NCI-H146 treated with DMSO at 0.1 percent for 48 hours (cell line): ENCODE results near the gene SETD3.

Source experiments
- DNase-seq: peaks from one replicate; lab custom pipeline; 2025; ENCODE audit not compliant: unreplicated experiment; lab: John Stamatoyannopoulos, UW

Gene SETD3

GRCh38 chr14:99425272-99425681 is 55.4 kb downstream of the SETD3 start:
- peak; percentile 35 for DNase-seq

GRCh38 chr14:99424306-99424877 is 56.3 kb downstream of the SETD3 start:
- DNase-seq = no peak

GRCh38 chr14:99423434-99423833 is 57.2 kb downstream of the SETD3 start:
- no peak for DNase-seq

GRCh38 chr14:99422228-99423010 is 58.2 kb downstream of the SETD3 start:
- no peak for DNase-seq

GRCh38 chr14:99420711-99421110 is 59.9 kb downstream of the SETD3 start:
- no peak for DNase-seq

- DNase-seq = no peak
Observed at GRCh38 chr14:99419905-99420304, 60.8 kb downstream of the SETD3 start.

GRCh38 chr14:99418242-99418641 is 62.4 kb downstream of the SETD3 start:
- DNase-seq = no peak

- DNase-seq = no peak
Observed at GRCh38 chr14:99416909-99417308, 63.8 kb downstream of the SETD3 start.

GRCh38 chr14:99415496-99416281 is 65.0 kb downstream of the SETD3 start:
- DNase-seq = peak; percentile 33

- no peak for DNase-seq
Observed at GRCh38 chr14:99413911-99414310, 66.7 kb downstream of the SETD3 start.

GRCh38 chr14:99413172-99413571 is 67.5 kb downstream of the SETD3 start:
- DNase-seq = no peak

GRCh38 chr14:99412117-99413061 is 68.3 kb downstream of the SETD3 start:
- DNase-seq = no peak

- DNase-seq = no peak
Observed at GRCh38 chr14:99410019-99410418, 70.6 kb downstream of the SETD3 start.

GRCh38 chr14:99408971-99409289 is 71.7 kb downstream of the SETD3 start:
- no peak for DNase-seq

GRCh38 chr14:99408286-99408970 is 72.2 kb downstream of the SETD3 start:
- DNase-seq = no peak

GRCh38 chr14:99407416-99407815 is 73.2 kb downstream of the SETD3 start:
- no peak for DNase-seq

- no peak for DNase-seq
Observed at GRCh38 chr14:99402950-99403349, 77.7 kb downstream of the SETD3 start.

GRCh38 chr14:99402285-99402648 is 78.4 kb downstream of the SETD3 start:
- DNase-seq = no peak

- no peak for DNase-seq
Observed at GRCh38 chr14:99401621-99402284, 78.9 kb downstream of the SETD3 start.

GRCh38 chr14:99401211-99401610 is 79.4 kb downstream of the SETD3 start:
- no peak for DNase-seq
